CD8-positive, alpha-beta memory T cell (primary cell): ENCODE data around the gene GRID1. TPM values are rescaled to one million over a fixed set of nuclear protein-coding genes. Genes with fewer than 3 reads are reported as not detected.

ENCODE experiments used
- CTCF ChIA-PET: fragments of 350-600 bp; sonication (Branson Sonifier 250); formaldehyde crosslinking; loops from one replicate; lab custom pipeline; 2021; ENCODE audit warnings: antibody characterized with exemption; lab: Charles Lee
- POLR2A ChIA-PET: fragments of 350-600 bp; sonication (Branson Sonifier 250); formaldehyde crosslinking; loops from one replicate; lab custom pipeline; 2021; ENCODE audit warnings: antibody characterized with exemption; lab: Charles Lee
- DNase-seq, 5 donors: peaks; one replicate each; pipeline versions ENCODE4 v3.0.0 to v3.0.0-alpha.2; 2020 to 2022; ENCODE audit warnings: mixed read lengths in 1 of 5
- H3K27ac ChIP-seq: one replicate; pipeline ENCODE4 v1.7.0; 2013; ENCODE audit warnings: low read depth, mild to moderate bottlenecking, low read length, moderate library complexity
- H3K27me3 ChIP-seq: 2 replicates; pipeline ENCODE4 v1.7.0; 2013; ENCODE audit warnings: low read length, mild to moderate bottlenecking; ENCODE audit not compliant: insufficient read depth, poor library complexity, severe bottlenecking
- H3K36me3 ChIP-seq: 2 replicates; pipeline ENCODE4 v1.7.0; 2013; ENCODE audit warnings: mild to moderate bottlenecking, low read length, moderate library complexity; ENCODE audit not compliant: insufficient read depth
- H3K4me1 ChIP-seq: 2 replicates; pipeline ENCODE4 v1.7.0; 2013; ENCODE audit warnings: mild to moderate bottlenecking, low read length, moderate library complexity; ENCODE audit not compliant: insufficient read depth
- H3K4me3 ChIP-seq: 2 replicates; pipeline ENCODE4 v1.7.0; 2013; ENCODE audit warnings: mild to moderate bottlenecking, low read length
- H3K9me3 ChIP-seq: 2 replicates; pipeline ENCODE4 v1.7.0; 2013; ENCODE audit warnings: mild to moderate bottlenecking, low read length
- H3K27ac Mint-ChIP-seq, 8 donors: one replicate each; pipeline ENCODE4 v1.8.0; 2020 to 2021; ENCODE audit warnings: mixed read lengths in 8 of 8, mild to moderate bottlenecking in 6 of 8, inconsistent platforms in 3 of 8, moderate library complexity in 3 of 8
- H3K27me3 Mint-ChIP-seq, 2 donors: one replicate each; pipeline ENCODE4 v1.8.0; 2020 to 2021; ENCODE audit warnings: mixed read lengths in 2 of 2, mild to moderate bottlenecking in 1 of 2, moderate library complexity in 1 of 2
- H3K36me3 Mint-ChIP-seq, 3 donors: one replicate each; pipeline ENCODE4 v1.8.0; 2020 to 2021; ENCODE audit warnings: mixed read lengths in 3 of 3, inconsistent platforms in 1 of 3, mild to moderate bottlenecking in 1 of 3
- H3K4me1 Mint-ChIP-seq, 3 donors: one replicate each; pipeline ENCODE4 v1.8.0; 2020 to 2021; ENCODE audit warnings: mixed read lengths in 3 of 3, inconsistent platforms in 1 of 3, mild to moderate bottlenecking in 1 of 3
- H3K4me3 Mint-ChIP-seq, 7 donors: one replicate each; pipeline ENCODE4 v1.8.0; 2020 to 2021; ENCODE audit warnings: mixed read lengths in 7 of 7, mild to moderate bottlenecking in 6 of 7, moderate library complexity in 4 of 7, inconsistent platforms in 2 of 7
- H3K9me3 Mint-ChIP-seq, 5 donors: one replicate each; pipeline ENCODE4 v1.8.0; 2020 to 2022; ENCODE audit warnings: mixed read lengths in 5 of 5, mild to moderate bottlenecking in 3 of 5, moderate library complexity in 2 of 5, inconsistent platforms in 1 of 5
- polyA plus RNA-seq: library from polyadenylated mRNA; unstranded; fragments of 300-500 nt; fragmentation: Illumina TruSeq; gene quantifications from one replicate; pipeline ENCODE4 v1.2.3, GENCODE V29; 2021
- total RNA-seq, 2 experiments: library from RNA; stranded (reverse); gene quantifications; one replicate each; pipeline ENCODE4 v1.2.3, GENCODE V29; 2021

The GRID1 gene
- total and polyA plus RNA-seq, 3 experiments from 2014 or later, result not detected

- no peak overlapping the region for H3K27ac ChIP-seq
- H3K4me3 ChIP-seq, result no peak overlapping the region
- Mint-ChIP-seq H3K4me3 (no peak overlapping the region), H3K27ac (no peak overlapping the region), H3K27me3 (peaks cover 5 to 6% of the 10 kb centered on the region in 2 donors), H3K4me1 (no peaks in the 10 kb centered on the region), H3K36me3 (no peaks in the 10 kb centered on the region), H3K9me3 (no peaks in the 10 kb centered on the region)
- H3K36me3 ChIP-seq, result no peaks in the 10 kb centered on the region
- ChIA-PET CTCF (no interaction called here), POLR2A (no interaction called here)
- H3K9me3 ChIP-seq, result no peaks in the 10 kb centered on the region
- no peaks in the 10 kb centered on the region for H3K4me1 ChIP-seq
- no peaks in the 10 kb centered on the region for H3K27me3 ChIP-seq
- no peak for DNase-seq
These were observed 310.7 kb downstream of the GRID1 start for GRCh38 chr10:86055928-86056327.

- Histone ChIP-seq H3K4me3 (no peak overlapping the region), H3K27ac (no peak overlapping the region), H3K27me3 (no peaks in the 10 kb centered on the region), H3K9me3 (no peaks in the 10 kb centered on the region), H3K36me3 (no peaks in the 10 kb centered on the region), H3K4me1 (no peaks in the 10 kb centered on the region)
- ChIA-PET CTCF (no interaction called here), POLR2A (no interaction called here)
- no peaks in the 10 kb centered on the region for H3K9me3 Mint-ChIP-seq
- DNase-seq, result no peak
- H3K4me3 Mint-ChIP-seq, result no peak overlapping the region
- no peaks in the 10 kb centered on the region for H3K4me1 Mint-ChIP-seq
- peaks cover 8 to 12% of the 10 kb centered on the region in 2 donors for H3K27me3 Mint-ChIP-seq
- no peak overlapping the region for H3K27ac Mint-ChIP-seq
- H3K36me3 Mint-ChIP-seq, result peaks cover 0 to 3% (median 0%) of the 10 kb centered on the region in 3 donors
These were observed 312.9 kb downstream of the GRID1 start for GRCh38 chr10:86053675-86054074.

GRCh38 chr10:86051586-86051985 lies 315.0 kb downstream of the GRID1 start:
- no peak overlapping the region for H3K27ac ChIP-seq
- H3K4me3 ChIP-seq, result no peak overlapping the region
- Mint-ChIP-seq H3K9me3 (no peaks in the 10 kb centered on the region), H3K4me3 (no peak overlapping the region), H3K27me3 (peaks cover 6 to 7% of the 10 kb centered on the region in 2 donors), H3K27ac (no peak overlapping the region), H3K36me3 (peaks cover 0 to 3% (median 0%) of the 10 kb centered on the region in 3 donors), H3K4me1 (peaks cover 10 to 16% (median 15%) of the 10 kb centered on the region in 3 donors)
- DNase-seq, result no peak
- no peaks in the 10 kb centered on the region for H3K9me3 ChIP-seq
- H3K4me1 ChIP-seq, result peaks cover 7% of the 10 kb centered on the region
- H3K36me3 ChIP-seq, result no peaks in the 10 kb centered on the region
- H3K27me3 ChIP-seq, result no peaks in the 10 kb centered on the region
- CTCF ChIA-PET, result no interaction called here
- POLR2A ChIA-PET, result no interaction called here

GRCh38 chr10:86049442-86049841 lies 317.2 kb downstream of the GRID1 start:
- H3K4me1 ChIP-seq, result peaks cover 7% of the 10 kb centered on the region
- no peak overlapping the region for H3K4me3 ChIP-seq
- peaks cover 0 to 3% (median 0%) of the 10 kb centered on the region in 3 donors for H3K36me3 Mint-ChIP-seq
- H3K27ac ChIP-seq, result no peak overlapping the region
- H3K27ac Mint-ChIP-seq, result no peak overlapping the region
- peaks cover 7 to 8% of the 10 kb centered on the region in 2 donors for H3K27me3 Mint-ChIP-seq
- peaks cover 11 to 26% (median 20%) of the 10 kb centered on the region in 3 donors for H3K4me1 Mint-ChIP-seq
- no peaks in the 10 kb centered on the region for H3K36me3 ChIP-seq
- H3K4me3 Mint-ChIP-seq, result no peak overlapping the region
- H3K9me3 ChIP-seq, result no peaks in the 10 kb centered on the region
- CTCF ChIA-PET, result no interaction called here
- POLR2A ChIA-PET, result no interaction called here
- H3K9me3 Mint-ChIP-seq, result no peaks in the 10 kb centered on the region
- no peaks in the 10 kb centered on the region for H3K27me3 ChIP-seq
- no peak for DNase-seq

GRCh38 chr10:86048973-86049372 lies 317.6 kb downstream of the GRID1 start:
- no peaks in the 10 kb centered on the region for H3K36me3 ChIP-seq
- H3K9me3 ChIP-seq, result no peaks in the 10 kb centered on the region
- no peak for DNase-seq
- no peak overlapping the region for H3K27ac ChIP-seq
- Mint-ChIP-seq H3K9me3 (no peaks in the 10 kb centered on the region), H3K27ac (no peak overlapping the region), H3K36me3 (peaks cover 0 to 3% (median 0%) of the 10 kb centered on the region in 3 donors), H3K4me1 (peaks cover 11 to 26% (median 20%) of the 10 kb centered on the region in 3 donors), H3K27me3 (peaks cover 7 to 8% of the 10 kb centered on the region in 2 donors), H3K4me3 (no peak overlapping the region)
- H3K4me3 ChIP-seq, result no peak overlapping the region
- peaks cover 7% of the 10 kb centered on the region for H3K4me1 ChIP-seq
- CTCF ChIA-PET, result no interaction called here
- no peaks in the 10 kb centered on the region for H3K27me3 ChIP-seq
- POLR2A ChIA-PET, result no interaction called here

- H3K4me3 Mint-ChIP-seq, result no peak overlapping the region
- CTCF ChIA-PET, result no interaction called here
- H3K4me1 Mint-ChIP-seq, result peaks cover 11 to 26% (median 20%) of the 10 kb centered on the region in 3 donors
- Histone ChIP-seq H3K4me3 (no peak overlapping the region), H3K9me3 (no peaks in the 10 kb centered on the region), H3K36me3 (no peaks in the 10 kb centered on the region), H3K4me1 (peaks cover 7% of the 10 kb centered on the region), H3K27me3 (no peaks in the 10 kb centered on the region), H3K27ac (no peak overlapping the region)
- no peak for DNase-seq
- no peak overlapping the region for H3K27ac Mint-ChIP-seq
- POLR2A ChIA-PET, result no interaction called here
- no peaks in the 10 kb centered on the region for H3K9me3 Mint-ChIP-seq
- H3K27me3 Mint-ChIP-seq, result peaks cover 7 to 8% of the 10 kb centered on the region in 2 donors
- H3K36me3 Mint-ChIP-seq, result peaks cover 0 to 3% (median 0%) of the 10 kb centered on the region in 3 donors
These were observed 318.0 kb downstream of the GRID1 start for GRCh38 chr10:86048571-86048970.

GRCh38 chr10:86047588-86047987 lies 319.0 kb downstream of the GRID1 start:
- Mint-ChIP-seq H3K36me3 (peaks cover 0 to 3% (median 0%) of the 10 kb centered on the region in 3 donors), H3K27ac (peak overlapping the region in 1 of 8 donors; percentile 60), H3K4me3 (peak overlapping the region in 4 of 7 donors; percentile 30 to 66 (median 44)), H3K4me1 (peaks cover 11 to 26% (median 20%) of the 10 kb centered on the region in 3 donors), H3K9me3 (no peaks in the 10 kb centered on the region), H3K27me3 (peaks cover 7 to 8% of the 10 kb centered on the region in 2 donors)
- H3K4me1 ChIP-seq, result peaks cover 7% of the 10 kb centered on the region
- no peak for DNase-seq
- POLR2A ChIA-PET, result no interaction called here
- H3K9me3 ChIP-seq, result no peaks in the 10 kb centered on the region
- no peaks in the 10 kb centered on the region for H3K27me3 ChIP-seq
- H3K4me3 ChIP-seq, result no peak overlapping the region
- H3K27ac ChIP-seq, result no peak overlapping the region
- CTCF ChIA-PET, result no interaction called here
- no peaks in the 10 kb centered on the region for H3K36me3 ChIP-seq

- peaks cover 0 to 3% (median 0%) of the 10 kb centered on the region in 3 donors for H3K36me3 Mint-ChIP-seq
- Histone ChIP-seq H3K36me3 (no peaks in the 10 kb centered on the region), H3K9me3 (no peaks in the 10 kb centered on the region), H3K4me1 (peaks cover 7% of the 10 kb centered on the region), H3K4me3 (no peak overlapping the region), H3K27me3 (no peaks in the 10 kb centered on the region), H3K27ac (no peak overlapping the region)
- POLR2A ChIA-PET, result no interaction called here
- H3K9me3 Mint-ChIP-seq, result no peaks in the 10 kb centered on the region
- DNase-seq, result no peak
- H3K27me3 Mint-ChIP-seq, result peaks cover 7 to 8% of the 10 kb centered on the region in 2 donors
- peaks cover 11 to 26% (median 20%) of the 10 kb centered on the region in 3 donors for H3K4me1 Mint-ChIP-seq
- peak overlapping the region in 1 of 8 donors; percentile 40 for H3K27ac Mint-ChIP-seq
- peak overlapping the region in 2 of 7 donors; percentile 35 to 39 for H3K4me3 Mint-ChIP-seq
- CTCF ChIA-PET, result no interaction called here
These were observed 319.6 kb downstream of the GRID1 start for GRCh38 chr10:86046845-86047460.
